Activated CD4-positive, alpha-beta T cell treated with anti-CD3 and anti-CD28 coated beads, Interleukin-2, amount 50 U/mL, for 4 hours (primary cell): ENCODE data around the gene CFAP74.
"Not testable (repeated sequence)": the region's sequence is repeated elsewhere in the genome, so short reads cannot be mapped to it uniquely, and the experiment has no call there.

Experiments used
- DNase-seq, 2 experiments: peaks; one replicate each; pipeline ENCODE4 v3.0.0-alpha.2; 2020

Gene CFAP74

GRCh38 chr1:1986451-1987141, 17.0 kb downstream of the CFAP74 start:
- DNase-seq = no peak

GRCh38 chr1:1985375-1986050, 18.1 kb downstream of the CFAP74 start:
- DNase-seq = no peak

GRCh38 chr1:1984560-1985070, 19.0 kb downstream of the CFAP74 start:
- no peak for DNase-seq

GRCh38 chr1:1982379-1983232, 21.0 kb downstream of the CFAP74 start:
- DNase-seq = no peak

GRCh38 chr1:1981631-1982327, 21.8 kb downstream of the CFAP74 start:
- not testable (repeated sequence) for DNase-seq

GRCh38 chr1:1981142-1981500, 22.5 kb downstream of the CFAP74 start:
- DNase-seq = no peak

- no peak for DNase-seq
Observed at GRCh38 chr1:1980467-1981141, 23.0 kb downstream of the CFAP74 start.

GRCh38 chr1:1979482-1980165, 24.0 kb downstream of the CFAP74 start:
- DNase-seq = no peak

GRCh38 chr1:1978690-1979481, 24.7 kb downstream of the CFAP74 start:
- not testable (repeated sequence) for DNase-seq

- DNase-seq = no peak
Observed at GRCh38 chr1:1978108-1978507, 25.5 kb downstream of the CFAP74 start.

GRCh38 chr1:1976031-1976430, 27.6 kb downstream of the CFAP74 start:
- no peak for DNase-seq

GRCh38 chr1:1975535-1975934, 28.1 kb downstream of the CFAP74 start:
- no peak for DNase-seq

GRCh38 chr1:1974834-1975233, 28.8 kb downstream of the CFAP74 start:
- no peak for DNase-seq

GRCh38 chr1:1973716-1974642, 29.6 kb downstream of the CFAP74 start:
- DNase-seq = no peak

- no peak for DNase-seq
Observed at GRCh38 chr1:1972976-1973715, 30.4 kb downstream of the CFAP74 start.

GRCh38 chr1:1971688-1972087, 31.9 kb downstream of the CFAP74 start:
- no peak for DNase-seq

- DNase-seq = no peak
Observed at GRCh38 chr1:1971017-1971416, 32.6 kb downstream of the CFAP74 start.

- DNase-seq = no peak
Observed at GRCh38 chr1:1969953-1970716, 33.5 kb downstream of the CFAP74 start.
